Measurements from ENCODE around the gene GPRC5A. TPM values are rescaled to one million over a fixed set of nuclear protein-coding genes. Genes with fewer than 3 reads are reported as not detected.
A peak's percentile ranks its signal among the peaks of the same experiment; 100 is the strongest.

Gene GPRC5A
- total RNA-seq, 1 donor from 2014 or later: 3.4 TPM

DNA sequence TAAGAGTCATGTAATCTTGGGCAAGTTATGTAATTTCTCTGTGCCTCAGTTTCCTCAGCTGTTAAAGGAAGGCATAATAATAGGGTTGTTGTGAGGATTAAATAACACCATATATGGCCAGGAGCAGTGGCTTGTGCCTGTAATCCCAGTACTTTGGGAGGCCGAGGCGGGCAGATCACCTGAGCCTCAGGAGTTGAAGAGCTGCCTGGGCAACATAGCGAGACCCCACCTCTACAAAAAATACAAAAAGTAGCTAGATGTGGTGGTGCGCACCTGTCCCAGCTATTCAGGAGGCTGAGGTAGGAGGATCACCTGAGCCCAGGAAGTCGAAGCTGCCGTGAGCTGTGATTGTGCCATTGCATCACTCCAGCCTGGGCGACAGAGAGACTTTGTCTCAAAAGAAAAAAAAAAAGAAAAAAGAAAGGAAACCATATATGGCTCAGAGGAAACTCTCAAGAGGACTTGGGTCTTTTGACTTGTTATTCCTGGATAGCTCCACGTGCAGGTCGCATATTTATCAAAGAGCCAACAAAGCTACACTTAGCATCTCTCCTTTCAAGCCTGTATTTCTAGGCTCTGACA lies 6.9 kb downstream of the GPRC5A start:
- Mint-ChIP-seq H3K36me3 (ENCODE audit: low read depth, unreplicated experiment) (no peaks in the 10 kb centered on the region), H3K27me3 (ENCODE audit: unreplicated experiment) (no peaks in the 10 kb centered on the region), H3K27ac (ENCODE audit: unreplicated experiment) (peak overlapping the region; percentile 67), H3K9me3 (ENCODE audit: unreplicated experiment) (no peaks in the 10 kb centered on the region), H3K4me3 (ENCODE audit: unreplicated experiment) (no peak overlapping the region), H3K4me1 (ENCODE audit: unreplicated experiment) (peaks cover 4% of the 10 kb centered on the region)
- TF ChIP-seq, protein P1, sequence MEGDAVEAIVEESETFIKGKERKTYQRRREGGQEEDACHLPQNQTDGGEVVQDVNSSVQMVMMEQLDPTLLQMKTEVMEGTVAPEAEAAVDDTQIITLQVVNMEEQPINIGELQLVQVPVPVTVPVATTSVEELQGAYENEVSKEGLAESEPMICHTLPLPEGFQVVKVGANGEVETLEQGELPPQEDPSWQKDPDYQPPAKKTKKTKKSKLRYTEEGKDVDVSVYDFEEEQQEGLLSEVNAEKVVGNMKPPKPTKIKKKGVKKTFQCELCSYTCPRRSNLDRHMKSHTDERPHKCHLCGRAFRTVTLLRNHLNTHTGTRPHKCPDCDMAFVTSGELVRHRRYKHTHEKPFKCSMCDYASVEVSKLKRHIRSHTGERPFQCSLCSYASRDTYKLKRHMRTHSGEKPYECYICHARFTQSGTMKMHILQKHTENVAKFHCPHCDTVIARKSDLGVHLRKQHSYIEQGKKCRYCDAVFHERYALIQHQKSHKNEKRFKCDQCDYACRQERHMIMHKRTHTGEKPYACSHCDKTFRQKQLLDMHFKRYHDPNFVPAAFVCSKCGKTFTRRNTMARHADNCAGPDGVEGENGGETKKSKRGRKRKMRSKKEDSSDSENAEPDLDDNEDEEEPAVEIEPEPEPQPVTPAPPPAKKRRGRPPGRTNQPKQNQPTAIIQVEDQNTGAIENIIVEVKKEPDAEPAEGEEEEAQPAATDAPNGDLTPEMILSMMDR (IDR thresholded peaks at IDR 0.05; ENCODE audit: unreplicated experiment): no peak
- DNase-seq (ENCODE audit: low spot score): no peak

DNA sequence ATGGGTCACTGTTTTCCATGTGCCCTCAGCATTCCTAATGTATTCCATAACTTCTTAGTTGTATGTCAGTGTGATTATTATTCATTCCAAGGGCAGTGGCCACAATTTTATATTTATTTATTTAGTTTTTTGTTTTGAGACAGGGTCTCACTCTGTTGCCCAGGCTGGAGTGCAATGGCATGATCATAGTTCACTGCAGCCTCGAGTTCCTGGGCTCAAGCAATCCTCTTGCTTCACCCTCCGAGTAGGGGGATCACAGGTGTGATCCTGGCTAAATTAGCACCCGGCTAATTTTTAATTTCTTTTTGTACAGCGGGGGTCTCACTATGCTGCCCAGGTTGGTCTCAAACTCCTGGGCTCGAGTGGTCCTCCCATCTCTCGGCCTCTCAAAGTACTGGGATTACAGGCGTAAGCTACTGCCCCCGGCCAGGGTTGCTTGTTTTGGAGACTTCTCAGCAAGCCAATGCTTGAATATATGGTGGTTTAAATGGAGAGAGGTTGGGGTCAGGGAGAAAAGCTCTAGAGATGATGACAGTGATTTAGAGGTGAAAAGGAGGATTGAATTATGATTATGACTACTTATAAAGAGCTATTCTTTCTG lies 7.6 kb downstream of the GPRC5A start:
- H3K36me3 Mint-ChIP-seq (ENCODE audit: low read depth, unreplicated experiment): no peaks in the 10 kb centered on the region
- no peaks in the 10 kb centered on the region for H3K27me3 Mint-ChIP-seq (ENCODE audit: unreplicated experiment)
- TF ChIP-seq, protein P1 (IDR thresholded peaks at IDR 0.05; ENCODE audit: unreplicated experiment): no peak
- no peak overlapping the region for H3K4me3 Mint-ChIP-seq (ENCODE audit: unreplicated experiment)
- no peaks in the 10 kb centered on the region for H3K9me3 Mint-ChIP-seq (ENCODE audit: unreplicated experiment)
- H3K4me1 Mint-ChIP-seq (ENCODE audit: unreplicated experiment): peaks cover 12% of the 10 kb centered on the region
- no peak overlapping the region for H3K27ac Mint-ChIP-seq (ENCODE audit: unreplicated experiment)
- no peak for DNase-seq (ENCODE audit: low spot score)

DNA sequence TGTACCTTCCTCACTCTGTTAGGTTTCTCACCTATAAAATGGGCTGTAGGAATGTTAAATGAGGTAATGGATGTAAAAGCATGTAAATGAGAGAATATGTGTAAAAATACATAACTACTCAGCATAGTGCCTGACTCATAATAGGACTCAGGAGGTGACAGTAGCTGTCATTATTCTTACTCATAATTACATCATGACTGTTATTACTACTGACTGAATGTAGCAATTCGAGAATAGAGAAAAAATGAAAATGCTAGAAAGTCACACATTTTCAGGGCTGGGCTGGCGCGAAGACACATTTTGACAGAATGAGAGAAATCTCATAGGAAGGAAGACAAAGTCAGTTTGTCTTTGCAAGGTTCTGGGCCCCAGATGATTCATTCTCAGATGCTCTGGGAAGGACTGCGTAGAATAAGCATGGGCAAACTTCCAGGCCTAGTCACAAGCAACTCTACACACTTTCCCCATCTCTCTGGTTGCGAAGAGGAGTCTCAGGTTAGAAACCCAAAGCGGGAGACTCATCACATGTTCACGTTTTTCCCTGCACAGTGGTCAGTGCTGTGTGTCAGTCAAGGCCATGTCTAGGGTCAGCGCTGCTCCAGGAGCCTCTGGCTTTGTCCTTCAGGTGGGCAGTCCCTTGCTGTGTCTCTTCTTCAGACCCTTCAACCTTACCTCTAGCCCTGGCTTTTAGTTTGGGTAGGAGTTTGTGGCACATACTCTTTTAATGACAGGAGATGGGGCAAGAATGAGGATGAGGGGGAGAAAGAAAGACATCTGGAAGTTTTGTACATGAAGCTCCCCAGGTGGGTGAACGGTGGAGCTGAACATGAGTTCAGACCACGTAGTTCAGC lies 8.4 kb downstream of the GPRC5A start:
- Mint-ChIP-seq H3K27me3 (ENCODE audit: unreplicated experiment) (no peaks in the 10 kb centered on the region), H3K27ac (ENCODE audit: unreplicated experiment) (no peak overlapping the region), H3K4me1 (ENCODE audit: unreplicated experiment) (peaks cover 17% of the 10 kb centered on the region), H3K9me3 (ENCODE audit: unreplicated experiment) (no peaks in the 10 kb centered on the region), H3K36me3 (ENCODE audit: low read depth, unreplicated experiment) (no peaks in the 10 kb centered on the region), H3K4me3 (ENCODE audit: unreplicated experiment) (no peak overlapping the region)
- DNase-seq (ENCODE audit: low spot score): no peak
- TF ChIP-seq, protein P1 (IDR thresholded peaks at IDR 0.05; ENCODE audit: unreplicated experiment): no peak

DNA sequence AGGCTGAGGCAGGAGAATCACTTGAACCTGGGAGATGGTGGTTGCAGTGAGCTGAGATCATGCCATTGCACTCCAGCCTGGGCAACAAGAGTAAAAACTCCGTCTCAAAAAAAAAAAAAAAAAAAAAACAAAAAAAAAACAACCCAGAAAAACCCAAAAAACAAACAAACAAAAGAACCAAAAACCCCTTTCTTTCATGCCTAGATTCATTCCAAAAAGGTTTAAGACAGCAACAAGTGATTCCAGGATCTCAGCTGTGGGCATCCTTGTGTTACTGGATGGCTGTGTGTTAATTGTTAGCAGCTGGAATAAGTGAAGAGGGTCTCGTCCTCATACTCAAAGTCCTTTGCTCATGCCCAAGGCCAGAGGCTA lies 9.4 kb downstream of the GPRC5A start:
- Mint-ChIP-seq H3K27ac (ENCODE audit: unreplicated experiment) (no peak overlapping the region), H3K36me3 (ENCODE audit: low read depth, unreplicated experiment) (no peaks in the 10 kb centered on the region), H3K27me3 (ENCODE audit: unreplicated experiment) (no peaks in the 10 kb centered on the region), H3K9me3 (ENCODE audit: unreplicated experiment) (no peaks in the 10 kb centered on the region), H3K4me3 (ENCODE audit: unreplicated experiment) (no peak overlapping the region), H3K4me1 (ENCODE audit: unreplicated experiment) (peaks cover 26% of the 10 kb centered on the region)
- DNase-seq (ENCODE audit: low spot score): no peak
- TF ChIP-seq, protein P1 (IDR thresholded peaks at IDR 0.05; ENCODE audit: unreplicated experiment): no peak

Measured in endothelial cell (in vitro differentiated cells).